Measurements from ENCODE around the gene SH2B3. TPM values are rescaled to one million over a fixed set of nuclear protein-coding genes. Genes with fewer than 3 reads are reported as not detected.

SH2B3 gene
- total and polyA plus RNA-seq, 9 of the 15 experiments (the other 6 are each of a cell fraction or from before 2014, with no cell fraction given), result 10.8 to 75.3 (median 37.4) TPM

DNA sequence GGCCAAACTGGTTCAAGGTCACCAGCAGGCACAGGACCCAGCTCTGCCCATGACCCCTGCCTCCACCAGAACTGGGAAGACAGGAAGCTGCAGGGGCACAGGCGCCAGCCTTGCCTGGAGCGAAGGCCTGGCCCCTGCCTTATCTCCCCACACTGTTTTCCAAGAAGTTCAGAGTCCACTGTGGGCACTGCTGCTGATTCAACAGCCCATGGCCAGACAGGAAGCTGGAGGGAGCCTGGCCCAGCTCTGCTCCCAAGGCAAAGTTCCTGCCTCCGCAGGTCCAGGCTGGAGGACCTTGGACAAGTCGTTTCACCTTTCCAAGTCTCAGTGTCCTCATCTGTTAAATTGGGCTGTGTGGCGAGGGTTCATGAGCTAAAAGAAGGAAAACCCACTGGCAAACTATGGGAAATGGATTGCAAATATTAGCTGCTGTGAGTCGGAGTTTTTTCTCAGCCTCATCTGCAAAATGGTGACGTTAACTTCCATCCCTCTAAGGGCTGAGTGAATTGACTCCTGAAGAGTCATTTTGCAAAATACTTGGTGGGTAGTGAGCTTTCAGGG lies 38.0 kb upstream of the SH2B3 start (continued):
- TF ChIP-seq TOE1 (IDR thresholded peaks at IDR 0.05; ENCODE audit: borderline replicate concordance) (no peak), TOE1 (CRISPR knock-in tag; IDR thresholded peaks at IDR 0.05; ENCODE audit: borderline replicate concordance, low read depth) (no peak), ELF1 (tag; IDR thresholded peaks at IDR 0.05) (0 out of 2 replicates have a peak, but pooled peaks have one; percentile 20), HDAC3 (IDR thresholded peaks at IDR 0.05; ENCODE audit: borderline replicate concordance, partially characterized antibody) (no peak), ZNF75A (CRISPR knock-in tag; IDR thresholded peaks at IDR 0.05) (no peak), KAT2B (IDR thresholded peaks at IDR 0.05; ENCODE audit: low read depth, low read length) (no peak), POLR2G (IDR thresholded peaks at IDR 0.05; ENCODE audit: low read depth, low read length) (no peak), ZNF431 (CRISPR knock-in tag; IDR thresholded peaks at IDR 0.05) (no peak), SMARCC2 (IDR thresholded peaks at IDR 0.05; ENCODE audit: low read depth) (no peak), MIER1 (IDR thresholded peaks at IDR 0.05; ENCODE audit: low read depth) (no peak), KLF1 (tag; IDR thresholded peaks at IDR 0.05) (no peak), IRF2 (CRISPR knock-in tag; IDR thresholded peaks at IDR 0.05) (no peak), SETDB1 (IDR thresholded peaks at IDR 0.05; ENCODE audit: low read length) (no peak), CBX3 (IDR thresholded peaks at IDR 0.05; ENCODE audit: borderline replicate concordance in 1 of 2, low read length in 2 of 2) (no peak)
- TF ChIP-seq, protein P1, sequence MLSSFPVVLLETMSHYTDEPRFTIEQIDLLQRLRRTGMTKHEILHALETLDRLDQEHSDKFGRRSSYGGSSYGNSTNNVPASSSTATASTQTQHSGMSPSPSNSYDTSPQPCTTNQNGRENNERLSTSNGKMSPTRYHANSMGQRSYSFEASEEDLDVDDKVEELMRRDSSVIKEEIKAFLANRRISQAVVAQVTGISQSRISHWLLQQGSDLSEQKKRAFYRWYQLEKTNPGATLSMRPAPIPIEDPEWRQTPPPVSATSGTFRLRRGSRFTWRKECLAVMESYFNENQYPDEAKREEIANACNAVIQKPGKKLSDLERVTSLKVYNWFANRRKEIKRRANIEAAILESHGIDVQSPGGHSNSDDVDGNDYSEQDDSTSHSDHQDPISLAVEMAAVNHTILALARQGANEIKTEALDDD (IDR thresholded peaks at IDR 0.05), result no peak
- TF ChIP-seq, protein P2, sequence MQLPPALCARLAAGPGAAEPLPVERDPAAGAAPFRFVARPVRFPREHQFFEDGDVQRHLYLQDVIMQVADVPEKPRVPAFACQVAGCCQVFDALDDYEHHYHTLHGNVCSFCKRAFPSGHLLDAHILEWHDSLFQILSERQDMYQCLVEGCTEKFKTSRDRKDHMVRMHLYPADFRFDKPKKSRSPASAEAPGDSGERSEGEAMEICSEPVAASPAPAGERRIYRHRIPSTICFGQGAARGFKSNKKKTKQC (CRISPR knock-in tag; IDR thresholded peaks at IDR 0.05), result 0 out of 2 replicates have a peak, but pooled peaks have one; percentile 46
